ENCODE results near the gene SPRN. TPM values are rescaled to one million over a fixed set of nuclear protein-coding genes. Genes with fewer than 3 reads are reported as not detected.

SPRN gene
- total and polyA plus RNA-seq, 7 donors, result under 0.01 to 1.1 (median 0.41) TPM; not detected in 2

DNA sequence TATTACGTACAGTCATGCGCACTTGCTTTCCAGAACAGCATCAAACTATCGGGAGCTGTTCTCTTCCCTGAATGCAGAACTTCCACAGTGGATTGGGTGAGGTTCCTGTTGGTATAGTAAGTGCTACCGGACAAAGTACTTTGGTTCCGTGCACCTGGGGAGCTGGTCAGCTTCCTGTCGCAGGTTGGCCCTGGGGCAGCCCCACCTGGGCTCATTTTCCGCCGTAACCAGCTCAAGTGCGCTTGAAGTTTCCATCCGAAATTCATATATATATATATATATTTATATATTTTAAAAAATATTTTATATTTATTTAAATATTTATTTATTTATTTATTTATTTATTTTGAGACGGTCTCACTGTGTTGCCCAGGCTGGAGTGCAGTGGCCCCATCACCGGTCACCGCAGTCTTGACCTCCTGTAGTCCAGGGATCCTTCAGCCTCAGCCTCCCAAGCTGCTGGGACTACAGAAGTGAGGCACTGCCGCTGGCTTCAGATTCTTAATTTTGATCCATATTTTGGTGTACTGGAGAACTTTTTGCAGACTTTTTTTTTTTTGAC lies 35.9 kb upstream of the SPRN start:
- 93 to 95% methylated on average over 14 of the region's 14 CpGs for whole genome bisulfite sequencing, 2 donors
- H3K27ac ChIP-seq, result no peak overlapping the region
- no peaks in the 10 kb centered on the region for H3K9me3 ChIP-seq
- no peaks in the 10 kb centered on the region for H3K4me1 ChIP-seq
- TF ChIP-seq EP300 (IDR thresholded peaks at IDR 0.05), result no peak
- no peak for TF ChIP-seq CTCF (IDR thresholded peaks at IDR 0.05)
- intact Hi-C loops (cut with DNase I), result no loop called here
- H3K36me3 ChIP-seq, result no peaks in the 10 kb centered on the region
- no peak for DNase-seq
- H3K4me3 ChIP-seq, result no peak overlapping the region
- no peaks in the 10 kb centered on the region for H3K27me3 ChIP-seq

DNA sequence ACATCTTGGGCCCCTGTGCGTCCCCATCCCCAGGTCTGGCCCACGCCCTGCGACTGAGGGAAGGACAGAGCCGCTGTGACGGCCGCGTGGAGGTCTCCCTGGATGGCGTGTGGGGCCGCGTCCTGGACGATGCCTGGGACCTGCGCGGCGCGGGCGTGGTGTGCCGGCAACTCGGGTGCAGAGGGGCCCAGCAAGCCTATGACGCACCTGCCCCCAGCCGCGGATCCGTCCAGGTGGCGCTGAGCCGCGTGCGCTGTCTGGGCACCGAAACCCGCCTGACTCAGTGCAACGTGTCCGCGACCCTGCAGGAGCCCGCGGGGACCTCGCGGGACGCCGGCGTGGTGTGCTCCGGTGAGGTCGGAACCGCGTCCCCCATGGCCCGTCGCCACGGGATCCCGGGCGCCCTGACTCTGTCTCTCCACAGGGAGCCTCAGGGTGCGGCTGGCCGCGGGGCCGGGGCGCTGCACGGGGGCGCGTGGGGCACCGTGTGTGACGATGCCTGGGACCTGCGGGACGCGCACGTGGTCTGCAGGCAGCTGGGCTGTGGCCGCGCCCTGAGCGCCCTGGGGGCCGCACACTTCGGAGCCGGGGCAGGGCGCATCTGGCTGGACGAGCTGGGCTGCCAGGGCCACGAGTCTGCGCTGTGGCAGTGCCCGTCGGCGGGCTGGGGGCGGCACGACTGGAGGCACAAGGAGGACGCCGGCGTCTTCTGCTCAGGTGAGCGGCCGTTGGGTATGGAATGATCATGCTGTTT lies 35.2 kb upstream of the SPRN start:
- 70 to 83% methylated on average over 81 of the region's 81 CpGs for WGBS, 2 donors
- Histone ChIP-seq H3K27ac (no peak overlapping the region), H3K27me3 (no peaks in the 10 kb centered on the region), H3K36me3 (no peaks in the 10 kb centered on the region), H3K9me3 (no peaks in the 10 kb centered on the region), H3K4me3 (no peak overlapping the region), H3K4me1 (no peaks in the 10 kb centered on the region)
- no peak for TF ChIP-seq CTCF (IDR thresholded peaks at IDR 0.05)
- no peak for TF ChIP-seq POLR2A (IDR thresholded peaks at IDR 0.05)
- no peak for TF ChIP-seq POLR2AphosphoS5 (IDR thresholded peaks at IDR 0.05)
- no peak for TF ChIP-seq EP300 (IDR thresholded peaks at IDR 0.05)
- intact Hi-C loops (cut with DNase I), result no loop called here
- DNase-seq, result no peak

DNA sequence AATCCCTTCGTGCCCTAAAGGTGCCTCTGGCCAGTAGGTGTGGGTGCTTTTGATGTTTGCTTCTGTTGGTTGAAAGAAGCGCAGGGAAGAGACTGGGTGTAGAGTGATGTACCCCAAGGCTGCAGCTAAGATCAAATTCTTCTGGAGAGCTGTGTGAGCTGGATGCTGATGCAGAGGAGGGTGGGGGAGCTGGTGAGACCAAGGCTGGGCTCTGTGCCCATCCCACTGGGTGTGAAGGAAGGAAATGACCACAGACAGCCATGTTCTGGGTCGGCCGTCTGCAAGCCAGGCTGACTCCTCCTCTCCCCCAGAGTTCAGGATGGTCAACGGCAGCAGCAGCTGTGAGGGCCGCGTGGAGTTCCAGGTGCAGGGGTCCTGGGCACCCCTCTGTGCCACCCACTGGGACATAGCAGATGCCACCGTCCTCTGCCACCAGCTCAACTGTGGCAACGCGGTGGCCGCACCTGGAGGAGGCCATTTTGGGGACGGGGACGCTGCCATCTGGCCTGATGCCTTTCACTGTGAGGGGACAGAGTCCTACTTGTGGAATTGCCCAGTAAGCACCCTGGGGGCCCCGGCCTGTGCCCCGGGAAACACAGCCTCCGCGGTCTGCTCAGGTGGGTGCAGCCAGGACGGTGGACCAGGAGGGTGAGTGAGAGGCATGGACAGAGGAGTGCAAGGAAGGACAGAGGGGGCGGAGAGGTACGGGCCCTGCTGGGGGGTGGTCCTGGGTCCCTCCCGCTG lies 34.5 kb upstream of the SPRN start:
- no peak overlapping the region for H3K27ac ChIP-seq
- no peak overlapping the region for H3K4me3 ChIP-seq
- no peaks in the 10 kb centered on the region for H3K27me3 ChIP-seq
- H3K4me1 ChIP-seq, result no peaks in the 10 kb centered on the region
- 88 to 91% methylated on average over 21 of the region's 21 CpGs for WGBS, 2 donors
- DNase-seq, result no peak
- H3K36me3 ChIP-seq, result no peaks in the 10 kb centered on the region
- no peaks in the 10 kb centered on the region for H3K9me3 ChIP-seq
- intact Hi-C loops (cut with DNase I), result no loop called here
- no peak for TF ChIP-seq POLR2A (IDR thresholded peaks at IDR 0.05)
- no peak for TF ChIP-seq CTCF (IDR thresholded peaks at IDR 0.05)
- TF ChIP-seq EP300 (IDR thresholded peaks at IDR 0.05), result no peak
- no peak for TF ChIP-seq POLR2AphosphoS5 (IDR thresholded peaks at IDR 0.05)

GRCh38 chr10:133458021-133458709 lies 33.7 kb upstream of the SPRN start:
- DNase-seq, result no peak
- Histone ChIP-seq H3K27ac (no peak overlapping the region), H3K36me3 (no peaks in the 10 kb centered on the region), H3K9me3 (no peaks in the 10 kb centered on the region), H3K27me3 (no peaks in the 10 kb centered on the region), H3K4me1 (no peaks in the 10 kb centered on the region), H3K4me3 (no peak overlapping the region)
- intact Hi-C loops (cut with DNase I), result no loop called here
- 92 to 94% methylated on average over 40 of the region's 40 CpGs for WGBS, 2 donors
- TF ChIP-seq POLR2A (IDR thresholded peaks at IDR 0.05) (no peak), CTCF (IDR thresholded peaks at IDR 0.05) (no peak), POLR2AphosphoS5 (IDR thresholded peaks at IDR 0.05) (no peak), EP300 (IDR thresholded peaks at IDR 0.05) (no peak)

Data from sigmoid colon (tissue), 7 donors.